C1 segment of cervical spinal cord (tissue), 14 donors: ENCODE measurements around the gene PPP2R5B.

Source experiments
- DNase-seq, 14 donors: peaks; one replicate each; lab custom pipeline; 2025; lab: John Stamatoyannopoulos, UW

PPP2R5B gene

GRCh38 chr11:64888729-64889511 is 35.6 kb upstream of the PPP2R5B start:
- DNase-seq, result no peak

GRCh38 chr11:64890522-64890939 is 34.0 kb upstream of the PPP2R5B start:
- peak in 1 of 14 donors; percentile 63 for DNase-seq

- no peak for DNase-seq
These were observed 33.2 kb upstream of the PPP2R5B start for GRCh38 chr11:64891215-64891848.

- DNase-seq, result no peak
These were observed 32.6 kb upstream of the PPP2R5B start for GRCh38 chr11:64891880-64892279.

GRCh38 chr11:64892411-64892831 is 32.1 kb upstream of the PPP2R5B start:
- peak in 1 of 14 donors; percentile 28 for DNase-seq

GRCh38 chr11:64892838-64893193 is 31.7 kb upstream of the PPP2R5B start:
- no peak for DNase-seq

- DNase-seq, result no peak
These were observed 31.1 kb upstream of the PPP2R5B start for GRCh38 chr11:64893194-64894069.

GRCh38 chr11:64894070-64894811 is 30.2 kb upstream of the PPP2R5B start:
- DNase-seq, result peak in 10 of 14 donors; percentile 28 to 75 (median 42)

GRCh38 chr11:64894812-64895452 is 29.6 kb upstream of the PPP2R5B start:
- no peak for DNase-seq

- DNase-seq, result no peak
These were observed 28.0 kb upstream of the PPP2R5B start for GRCh38 chr11:64896448-64897022.

GRCh38 chr11:64897381-64898075 is 27.0 kb upstream of the PPP2R5B start:
- no peak for DNase-seq

GRCh38 chr11:64898076-64898445 is 26.4 kb upstream of the PPP2R5B start:
- DNase-seq, result no peak

- no peak for DNase-seq
These were observed 25.9 kb upstream of the PPP2R5B start for GRCh38 chr11:64898541-64898940.

- no peak for DNase-seq
These were observed 24.2 kb upstream of the PPP2R5B start for GRCh38 chr11:64900263-64900678.

GRCh38 chr11:64900774-64901173 is 23.7 kb upstream of the PPP2R5B start:
- DNase-seq, result no peak

- DNase-seq, result no peak
These were observed 22.2 kb upstream of the PPP2R5B start for GRCh38 chr11:64902102-64902900.

GRCh38 chr11:64903291-64903833 is 21.1 kb upstream of the PPP2R5B start:
- DNase-seq, result no peak

GRCh38 chr11:64905516-64906313 is 18.8 kb upstream of the PPP2R5B start:
- DNase-seq, result no peak
